OCI-LY1 (cell line): ENCODE measurements around the gene SCART1.

Experiments
- CTCF ChIP-seq: fragments of 200-600 bp; sonication (generic), shearing (Covaris generic); IDR thresholded peaks from 2 replicates; pipeline ENCODE4 v1.5.1; 2017; ENCODE audit warnings: mild to moderate bottlenecking, antibody characterized with exemption, low read length, moderate library complexity, mixed read lengths
- EZH2 ChIP-seq: fragments of 200-600 bp; sonication (generic), shearing (Covaris generic); IDR thresholded peaks from 2 replicates; pipeline ENCODE4 v1.8.0; 2017; ENCODE audit warnings: borderline replicate concordance, mixed run types, mild to moderate bottlenecking, antibody characterized with exemption, low read length, moderate library complexity, mixed read lengths

DNA sequence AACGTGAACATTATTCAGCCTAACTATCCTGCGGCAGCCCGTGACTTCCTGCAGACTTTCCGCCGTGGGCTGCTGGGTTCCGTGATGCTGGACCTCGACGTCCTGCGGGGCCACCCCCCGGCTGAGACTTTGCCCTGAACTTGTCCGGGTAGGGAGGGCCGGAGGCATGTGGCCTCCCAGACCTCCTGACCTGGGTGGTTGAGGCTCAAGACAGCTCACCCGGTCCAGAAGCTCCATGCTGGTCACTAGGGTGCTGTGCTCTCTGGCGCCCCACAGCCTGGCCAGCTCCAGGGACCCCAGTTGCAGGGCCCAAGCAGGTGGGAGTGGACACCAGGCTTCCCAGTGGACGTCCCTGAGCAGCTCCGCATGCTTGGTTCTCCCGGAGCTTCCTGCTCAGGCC lies 33.7 kb upstream of the SCART1 start:
- TF ChIP-seq EZH2 (no peak), CTCF (no peak)
